NT2/D1 (cell line): ENCODE data around the gene CCDC85C.

Experiments
- DNase-seq: peaks from one replicate; pipeline ENCODE4 v3.0.0-alpha.2; 2011; ENCODE audit warnings: low read depth, low spot score
- H3K27me3 ChIP-seq: 2 replicates; pipeline ENCODE4 v1.6.0; 2011; ENCODE audit warnings: mild to moderate bottlenecking; ENCODE audit not compliant: insufficient read length, insufficient read depth
- H3K36me3 ChIP-seq: 2 replicates; pipeline ENCODE4 v1.6.1; 2011; ENCODE audit warnings: mild to moderate bottlenecking, low read length, mixed read lengths; ENCODE audit not compliant: insufficient read depth, insufficient read length
- H3K4me1 ChIP-seq: 2 replicates; pipeline ENCODE4 v1.5.1; 2011; ENCODE audit not compliant: insufficient read depth, insufficient read length
- H3K4me3 ChIP-seq: 2 replicates; pipeline ENCODE4 v1.5.1; 2011; ENCODE audit warnings: low read depth; ENCODE audit not compliant: insufficient read length
- H3K9ac ChIP-seq: 2 replicates; pipeline ENCODE4 v1.6.0; 2011; ENCODE audit warnings: low read depth; ENCODE audit not compliant: insufficient read length
- H3K9me3 ChIP-seq: 2 replicates; pipeline ENCODE4 v1.5.1; 2011; ENCODE audit warnings: mild to moderate bottlenecking, low read length; ENCODE audit not compliant: insufficient read depth
- SUZ12 ChIP-seq: IDR thresholded peaks from 2 replicates; pipeline ENCODE4 v1.6.1; 2011; ENCODE audit not compliant: insufficient read length, insufficient read depth; ENCODE audit errors: extremely low read depth
- YY1 ChIP-seq: IDR thresholded peaks from 2 replicates; pipeline ENCODE4 v1.6.1; 2011; ENCODE audit not compliant: insufficient read length, insufficient read depth
- ZNF274 ChIP-seq: IDR thresholded peaks from 2 replicates; pipeline ENCODE4 v1.6.1; 2011; ENCODE audit warnings: mild to moderate bottlenecking, low read depth, low read length

CCDC85C gene

DNA sequence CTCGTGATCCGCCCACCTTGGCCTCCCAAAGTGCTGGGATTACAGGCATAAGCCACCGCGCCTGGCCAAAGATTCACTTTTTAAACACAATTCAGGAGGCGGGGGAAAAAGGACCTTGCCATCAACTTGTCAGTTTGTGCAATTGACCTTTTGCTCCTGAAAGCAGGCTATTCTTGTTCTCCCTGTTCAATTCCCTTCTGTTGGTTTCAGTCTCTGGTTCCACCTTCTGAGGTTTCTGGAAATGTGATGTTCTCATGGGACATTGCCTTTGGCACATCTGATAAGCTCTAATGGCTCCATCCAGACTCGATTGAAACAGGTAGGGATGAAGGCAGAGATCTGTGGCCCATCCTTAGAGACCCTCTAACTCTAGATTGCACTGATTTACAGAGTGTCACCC is 17.9 kb upstream of the CCDC85C start:
- Histone ChIP-seq H3K27me3 (no peaks in the 10 kb centered on the region), H3K4me3 (no peak overlapping the region), H3K9me3 (no peaks in the 10 kb centered on the region), H3K4me1 (peaks cover 18% of the 10 kb centered on the region), H3K9ac (peak overlapping the region; percentile 18), H3K36me3 (no peaks in the 10 kb centered on the region)
- DNase-seq, result no peak
- TF ChIP-seq SUZ12, result no peak
- TF ChIP-seq ZNF274, result no peak
- no peak for TF ChIP-seq YY1

DNA sequence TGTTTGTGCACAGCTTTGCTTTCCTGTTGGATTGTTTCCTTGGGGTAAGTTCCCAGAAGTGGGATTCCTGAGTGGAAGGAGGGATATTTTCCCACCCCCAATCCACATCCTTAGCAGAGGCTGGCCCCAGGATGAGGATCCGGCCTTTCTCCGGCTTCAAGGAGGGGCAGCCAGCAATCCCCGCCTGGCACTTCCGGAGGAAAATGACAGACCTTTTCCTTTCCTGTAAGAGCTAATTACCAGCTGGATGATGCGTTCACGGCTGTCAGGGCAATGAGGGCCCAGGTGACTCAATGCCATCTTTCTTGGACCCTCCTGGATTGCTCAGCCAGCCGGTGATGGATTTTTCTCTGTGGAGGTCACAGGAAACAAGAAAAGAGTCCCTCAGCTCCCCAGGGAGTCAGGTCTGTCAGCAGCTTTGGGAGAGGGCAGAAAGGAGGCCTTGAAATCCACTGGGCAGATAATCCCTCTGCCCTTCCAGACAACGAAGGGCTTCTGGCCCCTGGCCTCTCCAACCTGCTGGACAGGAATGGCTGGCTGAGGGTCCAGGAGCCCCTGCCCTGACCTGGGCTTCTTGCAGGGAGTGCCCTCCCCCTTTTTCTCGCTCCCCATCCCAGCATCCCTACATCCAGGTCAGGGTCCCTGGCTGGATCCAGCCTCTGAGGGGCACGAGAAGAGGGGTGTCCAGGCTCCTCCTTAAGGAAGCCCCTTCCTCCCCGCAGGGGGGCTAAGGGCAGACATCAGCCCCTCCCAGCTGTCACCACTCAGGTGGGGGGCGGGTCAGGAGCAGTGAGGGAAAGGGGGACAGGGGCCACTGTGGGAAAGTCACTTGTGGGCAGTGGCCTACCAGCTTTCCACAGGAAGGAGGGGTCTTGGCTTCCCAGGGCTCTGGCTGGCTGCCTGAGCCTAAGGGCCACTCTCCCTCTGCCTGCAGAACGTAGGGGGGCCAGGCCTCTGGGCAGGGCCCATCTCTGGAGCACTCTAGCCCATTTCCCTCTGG is 16.1 kb upstream of the CCDC85C start:
- Histone ChIP-seq H3K9me3 (no peaks in the 10 kb centered on the region), H3K27me3 (no peaks in the 10 kb centered on the region), H3K4me3 (no peak overlapping the region), H3K9ac (no peak overlapping the region), H3K4me1 (peaks cover 18% of the 10 kb centered on the region), H3K36me3 (no peaks in the 10 kb centered on the region)
- no peak for TF ChIP-seq ZNF274
- DNase-seq, result no peak

- TF ChIP-seq YY1, result no peak
- TF ChIP-seq ZNF274, result no peak
These were observed 13.1 kb upstream of the CCDC85C start for GRCh38 chr14:99616832-99617800.

GRCh38 chr14:99615497-99616157 is 11.6 kb upstream of the CCDC85C start:
- Histone ChIP-seq H3K36me3 (no peaks in the 10 kb centered on the region), H3K9me3 (no peaks in the 10 kb centered on the region), H3K27me3 (no peaks in the 10 kb centered on the region), H3K4me3 (no peak overlapping the region), H3K4me1 (peaks cover 7% of the 10 kb centered on the region), H3K9ac (no peak overlapping the region)
- TF ChIP-seq ZNF274 (no peak), SUZ12 (no peak), YY1 (no peak)
- no peak for DNase-seq

More at GRCh38 chr14:99616832-99617800, 13.1 kb upstream of the CCDC85C start:
- no peak overlapping the region for H3K4me3 ChIP-seq
- H3K27me3 ChIP-seq, result no peaks in the 10 kb centered on the region
- H3K9me3 ChIP-seq, result no peaks in the 10 kb centered on the region
- no peak for DNase-seq
- H3K36me3 ChIP-seq, result no peaks in the 10 kb centered on the region
- H3K9ac ChIP-seq, result no peak overlapping the region
- H3K4me1 ChIP-seq, result peaks cover 9% of the 10 kb centered on the region

- Histone ChIP-seq H3K4me1 (no peaks in the 10 kb centered on the region), H3K9me3 (no peaks in the 10 kb centered on the region), H3K27me3 (no peaks in the 10 kb centered on the region), H3K36me3 (no peaks in the 10 kb centered on the region), H3K4me3 (no peak overlapping the region), H3K9ac (no peak overlapping the region)
- TF ChIP-seq SUZ12 (no peak), ZNF274 (no peak), YY1 (no peak)
- DNase-seq, result no peak
These were observed 8.8 kb upstream of the CCDC85C start for GRCh38 chr14:99612738-99613330.

- no peaks in the 10 kb centered on the region for H3K27me3 ChIP-seq
- H3K4me1 ChIP-seq, result no peaks in the 10 kb centered on the region
- H3K9ac ChIP-seq, result no peak overlapping the region
- no peaks in the 10 kb centered on the region for H3K9me3 ChIP-seq
- TF ChIP-seq YY1 (no peak), ZNF274 (no peak), SUZ12 (no peak)
- H3K36me3 ChIP-seq, result no peaks in the 10 kb centered on the region
- no peak for DNase-seq
- no peak overlapping the region for H3K4me3 ChIP-seq
These were observed 8.2 kb upstream of the CCDC85C start for GRCh38 chr14:99612071-99612737.
